ENCODE measurements around the gene ADPRHL1. TPM values are rescaled to one million over a fixed set of nuclear protein-coding genes. Genes with fewer than 3 reads are reported as not detected.

The ADPRHL1 gene
- total RNA-seq, 1 donor from 2014 or later: 3.1 TPM

GRCh38 chr13:113365583-113365970 lies 87.7 kb downstream of the ADPRHL1 start:
- Histone ChIP-seq H3K9ac (ENCODE audit: low read length) (no peak overlapping the region), H3K4me1 (ENCODE audit: insufficient read depth, low read length) (no peaks in the 10 kb centered on the region), H2AFZ (ENCODE audit: low read depth, low read length) (no peak overlapping the region), H3K79me2 (ENCODE audit: insufficient read depth, low read length) (no peaks in the 10 kb centered on the region), H3K27me3 (ENCODE audit: insufficient read depth, low read length) (peaks cover 23% of the 10 kb centered on the region), H3K4me2 (ENCODE audit: low read length) (no peak overlapping the region), H3K4me3 (ENCODE audit: insufficient read depth, low read depth, low read length) (no peak overlapping the region), H3K9me3 (ENCODE audit: insufficient read depth, low read depth, low read length) (no peaks in the 10 kb centered on the region), H4K20me1 (ENCODE audit: insufficient read depth, low read length) (no peaks in the 10 kb centered on the region), H3K27ac (ENCODE audit: low read depth, low read length) (no peak overlapping the region), H3K36me3 (ENCODE audit: insufficient read depth, low read length) (no peaks in the 10 kb centered on the region)
- Mint-ChIP-seq H3K4me3 (ENCODE audit: unreplicated experiment) (no peak overlapping the region), H3K27ac (ENCODE audit: unreplicated experiment) (no peak overlapping the region), H3K27me3 (ENCODE audit: low read depth, unreplicated experiment) (peaks cover 47% of the 10 kb centered on the region), H3K4me1 (ENCODE audit: low read depth, unreplicated experiment) (no peaks in the 10 kb centered on the region), H3K9me3 (ENCODE audit: unreplicated experiment) (no peaks in the 10 kb centered on the region), H3K36me3 (ENCODE audit: low read depth, unreplicated experiment) (no peaks in the 10 kb centered on the region)
- DNase-seq (ENCODE audit: low read depth) (no peak), FAIRE-seq (no peak)
- TF ChIP-seq CTCF (IDR thresholded peaks at IDR 0.05; ENCODE audit: insufficient read depth, low read depth, low read length) (no peak), EZH2 (IDR thresholded peaks at IDR 0.05; ENCODE audit: insufficient read depth, low read length) (no peak)

GRCh38 chr13:113364901-113365582 lies 88.2 kb downstream of the ADPRHL1 start:
- H3K4me1 Mint-ChIP-seq (ENCODE audit: low read depth, unreplicated experiment): no peaks in the 10 kb centered on the region
- no peaks in the 10 kb centered on the region for H3K36me3 Mint-ChIP-seq (ENCODE audit: low read depth, unreplicated experiment)
- Histone ChIP-seq H3K27me3 (ENCODE audit: insufficient read depth, low read length) (peaks cover 28% of the 10 kb centered on the region), H3K4me2 (ENCODE audit: low read length) (no peak overlapping the region), H2AFZ (ENCODE audit: low read depth, low read length) (peak overlapping the region; percentile 18), H4K20me1 (ENCODE audit: insufficient read depth, low read length) (no peaks in the 10 kb centered on the region), H3K27ac (ENCODE audit: low read depth, low read length) (no peak overlapping the region), H3K4me1 (ENCODE audit: insufficient read depth, low read length) (no peaks in the 10 kb centered on the region), H3K4me3 (ENCODE audit: insufficient read depth, low read depth, low read length) (no peak overlapping the region), H3K36me3 (ENCODE audit: insufficient read depth, low read length) (no peaks in the 10 kb centered on the region), H3K9me3 (ENCODE audit: insufficient read depth, low read depth, low read length) (no peaks in the 10 kb centered on the region), H3K79me2 (ENCODE audit: insufficient read depth, low read length) (no peaks in the 10 kb centered on the region), H3K9ac (ENCODE audit: low read length) (no peak overlapping the region)
- FAIRE-seq (no peak), DNase-seq (ENCODE audit: low read depth) (no peak)
- TF ChIP-seq EZH2 (IDR thresholded peaks at IDR 0.05; ENCODE audit: insufficient read depth, low read length) (no peak), CTCF (IDR thresholded peaks at IDR 0.05; ENCODE audit: insufficient read depth, low read depth, low read length) (no peak)
- H3K27me3 Mint-ChIP-seq (ENCODE audit: low read depth, unreplicated experiment): peaks cover 51% of the 10 kb centered on the region
- no peak overlapping the region for H3K27ac Mint-ChIP-seq (ENCODE audit: unreplicated experiment)
- no peaks in the 10 kb centered on the region for H3K9me3 Mint-ChIP-seq (ENCODE audit: unreplicated experiment)
- no peak overlapping the region for H3K4me3 Mint-ChIP-seq (ENCODE audit: unreplicated experiment)

GRCh38 chr13:113364311-113364889 lies 88.9 kb downstream of the ADPRHL1 start:
- Histone ChIP-seq H3K9ac (ENCODE audit: low read length) (no peak overlapping the region), H3K9me3 (ENCODE audit: insufficient read depth, low read depth, low read length) (no peaks in the 10 kb centered on the region), H3K79me2 (ENCODE audit: insufficient read depth, low read length) (no peaks in the 10 kb centered on the region), H2AFZ (ENCODE audit: low read depth, low read length) (peak overlapping the region; percentile 18), H3K27ac (ENCODE audit: low read depth, low read length) (no peak overlapping the region), H3K36me3 (ENCODE audit: insufficient read depth, low read length) (no peaks in the 10 kb centered on the region), H3K27me3 (ENCODE audit: insufficient read depth, low read length) (peaks cover 32% of the 10 kb centered on the region), H3K4me2 (ENCODE audit: low read length) (no peak overlapping the region), H3K4me1 (ENCODE audit: insufficient read depth, low read length) (no peaks in the 10 kb centered on the region), H4K20me1 (ENCODE audit: insufficient read depth, low read length) (no peaks in the 10 kb centered on the region), H3K4me3 (ENCODE audit: insufficient read depth, low read depth, low read length) (no peak overlapping the region)
- FAIRE-seq: no peak
- no peak for DNase-seq (ENCODE audit: low read depth)
- Mint-ChIP-seq H3K4me3 (ENCODE audit: unreplicated experiment) (no peak overlapping the region), H3K27ac (ENCODE audit: unreplicated experiment) (no peak overlapping the region), H3K4me1 (ENCODE audit: low read depth, unreplicated experiment) (no peaks in the 10 kb centered on the region), H3K36me3 (ENCODE audit: low read depth, unreplicated experiment) (no peaks in the 10 kb centered on the region), H3K9me3 (ENCODE audit: unreplicated experiment) (no peaks in the 10 kb centered on the region), H3K27me3 (ENCODE audit: low read depth, unreplicated experiment) (peaks cover 55% of the 10 kb centered on the region)
- TF ChIP-seq EZH2 (IDR thresholded peaks at IDR 0.05; ENCODE audit: insufficient read depth, low read length) (no peak), CTCF (IDR thresholded peaks at IDR 0.05; ENCODE audit: insufficient read depth, low read depth, low read length) (no peak)
